H1 (cell line): ENCODE measurements around the gene TCF25. TPM values are rescaled to one million over a fixed set of nuclear protein-coding genes. Genes with fewer than 3 reads are reported as not detected.

Experiments
- BACH1 ChIP-seq: IDR thresholded peaks from 2 replicates; pipeline ENCODE4 v1.6.1; 2012; ENCODE audit warnings: low read length, improper control_type of control experiment
- CTBP2 ChIP-seq: IDR thresholded peaks from 2 replicates; pipeline ENCODE4 v1.7.0; 2011; ENCODE audit warnings: borderline replicate concordance, mild to moderate bottlenecking, moderate library complexity, mixed read lengths, low read length; ENCODE audit not compliant: insufficient read depth, insufficient read length
- YY1 ChIP-seq: IDR thresholded peaks from 2 replicates; pipeline ENCODE4 v1.6.1; 2011; ENCODE audit warnings: low read depth, mild to moderate bottlenecking, low read length
- polyA plus RNA-seq, 7 experiments: library from polyadenylated mRNA; depleted of rRNA in 3 of 7; stranded (reverse) in 5 of 7; unstranded in 2 of 7; fragments of >200 nt in 5 of 7; fragments of 200-250 nt in 2 of 7; gene quantifications; 1 replicate in 5 of 7; 2 replicates in 1 of 7; 4 replicates in 1 of 7; pipeline versions ENCODE4 v1.2.1 to v1.2.3, GENCODE V29; 2011 to 2013; ENCODE audit warnings: missing spikeins in 2 of 7, mixed read lengths in 2 of 7
- total RNA-seq: library from RNA; stranded (reverse); fragmentation: NEBNext Ultra II Directional; extraction: Animal tissue kit (Norgen Biotek cat#: 25700); gene quantifications from 2 replicates; pipeline ENCODE4 v1.2.1, GENCODE V29; 2021
- TF ChIP-seq, protein P1 (sequence below): IDR thresholded peaks from 2 replicates; pipeline ENCODE4 v1.6.1; 2012; ENCODE audit warnings: inconsistent platforms

The TCF25 gene
- total and polyA plus RNA-seq, 2 of the 8 experiments (the other 6 are each of a cell fraction or from before 2014, with no cell fraction given): 78.1 to 102 TPM

DNA sequence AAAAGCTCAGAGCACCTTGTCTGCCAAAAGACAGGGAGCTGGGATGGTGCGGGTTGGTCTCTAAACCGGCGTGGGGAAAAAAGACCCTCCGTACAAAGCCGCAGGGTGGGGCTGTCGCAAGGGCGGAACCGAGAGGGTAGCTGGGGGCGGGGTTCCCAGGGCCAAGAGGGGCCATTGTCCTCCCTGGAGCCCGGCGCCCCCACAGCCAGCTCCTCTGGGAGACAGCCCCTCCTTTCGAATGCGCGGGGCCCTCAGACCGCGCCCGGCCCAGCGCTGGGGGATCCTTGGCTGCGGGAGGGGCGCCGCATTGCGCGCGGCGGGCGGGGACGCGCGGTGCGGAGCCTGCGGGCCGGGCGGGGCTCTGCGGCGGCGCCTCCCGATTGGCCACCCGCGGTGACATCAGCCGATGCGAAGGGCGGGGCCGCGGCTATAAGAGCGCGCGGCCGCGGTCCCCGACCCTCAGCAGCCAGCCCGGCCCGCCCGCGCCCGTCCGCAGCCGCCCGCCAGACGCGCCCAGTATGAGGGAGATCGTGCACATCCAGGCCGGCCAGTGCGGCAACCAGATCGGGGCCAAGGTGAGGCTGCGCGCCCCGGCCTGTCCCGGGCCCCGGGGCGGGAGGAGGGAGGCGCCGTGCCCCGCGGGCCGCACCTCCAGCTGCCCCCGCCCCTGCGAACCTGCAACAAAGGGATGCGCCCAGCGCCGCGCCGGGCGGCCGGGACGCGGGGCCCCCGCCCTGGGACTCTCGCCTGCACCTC, 49.7 kb downstream of the TCF25 start, which contains the start of gene TUBB3 (continued):
- TF ChIP-seq CTBP2 (peak; percentile 20), YY1 (peak; percentile 3; the same call in 1 of the 2 replicates), BACH1 (no peak)
- TF ChIP-seq, protein P1, sequence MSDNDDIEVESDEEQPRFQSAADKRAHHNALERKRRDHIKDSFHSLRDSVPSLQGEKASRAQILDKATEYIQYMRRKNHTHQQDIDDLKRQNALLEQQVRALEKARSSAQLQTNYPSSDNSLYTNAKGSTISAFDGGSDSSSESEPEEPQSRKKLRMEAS: peak; percentile 20; the same call in 1 of the 2 replicates
